ENCODE data around the gene C1orf53.
"Not testable (repeated sequence)": the region's sequence is repeated elsewhere in the genome, so short reads cannot be mapped to it uniquely, and the experiment has no call there.

The C1orf53 gene

GRCh38 chr1:197920414-197921117 lies 18.1 kb downstream of the C1orf53 start:
- DNase-seq (ENCODE audit: low spot score), result no peak

- no peak for DNase-seq (ENCODE audit: low spot score)
These were observed 19.0 kb downstream of the C1orf53 start for GRCh38 chr1:197921235-197922069.

- no peak for DNase-seq (ENCODE audit: low spot score)
These were observed 19.6 kb downstream of the C1orf53 start for GRCh38 chr1:197922070-197922390.

- DNase-seq (ENCODE audit: low spot score), result no peak
These were observed 20.6 kb downstream of the C1orf53 start for GRCh38 chr1:197923038-197923437.

GRCh38 chr1:197924516-197925123 lies 22.2 kb downstream of the C1orf53 start:
- peak; percentile 66 for DNase-seq (ENCODE audit: low spot score)

- DNase-seq (ENCODE audit: low spot score), result no peak
These were observed 25.7 kb downstream of the C1orf53 start for GRCh38 chr1:197927908-197928665.

GRCh38 chr1:197928849-197929336 lies 26.5 kb downstream of the C1orf53 start:
- no peak for DNase-seq (ENCODE audit: low spot score)

- DNase-seq (ENCODE audit: low spot score), result no peak
These were observed 30.6 kb downstream of the C1orf53 start for GRCh38 chr1:197933016-197933415.

GRCh38 chr1:197933647-197934046 lies 31.2 kb downstream of the C1orf53 start:
- no peak for DNase-seq (ENCODE audit: low spot score)

GRCh38 chr1:197937381-197937780 lies 35.0 kb downstream of the C1orf53 start:
- DNase-seq (ENCODE audit: low spot score), result no peak

GRCh38 chr1:197937892-197938291 lies 35.5 kb downstream of the C1orf53 start:
- DNase-seq (ENCODE audit: low spot score), result no peak

GRCh38 chr1:197939159-197939980 lies 36.9 kb downstream of the C1orf53 start:
- DNase-seq (ENCODE audit: low spot score), result peak; percentile 51

- no peak for DNase-seq (ENCODE audit: low spot score)
These were observed 39.6 kb downstream of the C1orf53 start for GRCh38 chr1:197942042-197942441.

GRCh38 chr1:197944485-197944884 lies 42.1 kb downstream of the C1orf53 start:
- peak; percentile 54 for DNase-seq (ENCODE audit: low spot score)

GRCh38 chr1:197948926-197949899 lies 46.8 kb downstream of the C1orf53 start:
- no peak for DNase-seq (ENCODE audit: low spot score)

GRCh38 chr1:197951089-197951488 lies 48.7 kb downstream of the C1orf53 start:
- no peak for DNase-seq (ENCODE audit: low spot score)

GRCh38 chr1:197951617-197952175 lies 49.3 kb downstream of the C1orf53 start:
- DNase-seq (ENCODE audit: low spot score), result no peak

- not testable (repeated sequence) for DNase-seq (ENCODE audit: low spot score)
These were observed 51.0 kb downstream of the C1orf53 start for GRCh38 chr1:197953472-197953871.

- DNase-seq (ENCODE audit: low spot score), result peak; percentile 51
These were observed 52.4 kb downstream of the C1orf53 start for GRCh38 chr1:197954718-197955418.
